ENCODE measurements around the gene C5orf58. TPM values are rescaled to one million over a fixed set of nuclear protein-coding genes. Genes with fewer than 3 reads are reported as not detected.

The C5orf58 gene
- total and polyA plus RNA-seq, 2 donors (not counting 1 experiment from before 2014, with no cell fraction given): not detected

- no peak overlapping the region for H3K9ac ChIP-seq (ENCODE audit: insufficient read depth, low read length)
Measured at GRCh38 chr5:170280011-170280493, 47.3 kb downstream of the C5orf58 start.

GRCh38 chr5:170283296-170283695 is 50.5 kb downstream of the C5orf58 start:
- Histone ChIP-seq H3K79me2 (ENCODE audit: control insufficient read depth, insufficient read depth, low read length) (no peaks in the 10 kb centered on the region), H3K4me2 (ENCODE audit: extremely low read depth, insufficient read depth, low read length) (no peak overlapping the region), H3K4me3 (replicated peaks in 1 of 4; ENCODE audit: control extremely low read depth in 1 of 4, insufficient read depth in 1 of 4, low read depth in 3 of 4, low read length in 4 of 4) (no peak overlapping the region), H3K9me3 (ENCODE audit: control insufficient read depth, insufficient read depth, low read depth, low read length) (no peaks in the 10 kb centered on the region), H3K36me3 (ENCODE audit: control insufficient read depth, insufficient read depth, low read length) (no peaks in the 10 kb centered on the region), H3K27me3 (ENCODE audit: control insufficient read depth, insufficient read depth, low read length) (no peaks in the 10 kb centered on the region), H2AFZ (ENCODE audit: low read length) (no peak overlapping the region), H4K20me1 (ENCODE audit: control insufficient read depth, extremely low read depth, insufficient read depth, low read length) (no peaks in the 10 kb centered on the region), H3K9ac (ENCODE audit: insufficient read depth, low read length) (no peak overlapping the region), H3K27ac (ENCODE audit: insufficient read depth, low read length) (no peak overlapping the region), H3K4me1 (ENCODE audit: control insufficient read depth, extremely low read depth, insufficient read depth, low read length) (no peaks in the 10 kb centered on the region)
- TF ChIP-seq CTCF (conservative IDR thresholded peaks at IDR 0.05 in 1 of 2, IDR thresholded peaks at IDR 0.05 in 1 of 2; ENCODE audit: low read depth in 1 of 2, low read length in 2 of 2) (no peak), EZH2 (IDR thresholded peaks at IDR 0.05; ENCODE audit: low read length, missing control alignments) (no peak)
- no peak for DNase-seq (ENCODE audit: low read depth in 2 of 2)

More at GRCh38 chr5:170280011-170280493, 47.3 kb downstream of the C5orf58 start:
- Histone ChIP-seq H3K4me1 (ENCODE audit: control insufficient read depth, extremely low read depth, insufficient read depth, low read length) (no peaks in the 10 kb centered on the region), H3K79me2 (ENCODE audit: control insufficient read depth, insufficient read depth, low read length) (no peaks in the 10 kb centered on the region), H3K4me3 (replicated peaks in 1 of 4; ENCODE audit: control extremely low read depth in 1 of 4, insufficient read depth in 1 of 4, low read depth in 3 of 4, low read length in 4 of 4) (no peak overlapping the region), H3K36me3 (ENCODE audit: control insufficient read depth, insufficient read depth, low read length) (no peaks in the 10 kb centered on the region), H3K4me2 (ENCODE audit: extremely low read depth, insufficient read depth, low read length) (no peak overlapping the region), H4K20me1 (ENCODE audit: control insufficient read depth, extremely low read depth, insufficient read depth, low read length) (no peaks in the 10 kb centered on the region), H3K27ac (ENCODE audit: insufficient read depth, low read length) (no peak overlapping the region), H2AFZ (ENCODE audit: low read length) (no peak overlapping the region), H3K9me3 (ENCODE audit: control insufficient read depth, insufficient read depth, low read depth, low read length) (no peaks in the 10 kb centered on the region), H3K27me3 (ENCODE audit: control insufficient read depth, insufficient read depth, low read length) (no peaks in the 10 kb centered on the region)
- TF ChIP-seq CTCF (conservative IDR thresholded peaks at IDR 0.05 in 1 of 2, IDR thresholded peaks at IDR 0.05 in 1 of 2; ENCODE audit: low read depth in 1 of 2, low read length in 2 of 2) (no peak), EZH2 (IDR thresholded peaks at IDR 0.05; ENCODE audit: low read length, missing control alignments) (no peak)
- no peak for DNase-seq (ENCODE audit: low read depth in 2 of 2)

- Histone ChIP-seq H3K27me3 (ENCODE audit: control insufficient read depth, insufficient read depth, low read length) (no peaks in the 10 kb centered on the region), H2AFZ (ENCODE audit: low read length) (no peak overlapping the region), H3K4me1 (ENCODE audit: control insufficient read depth, extremely low read depth, insufficient read depth, low read length) (no peaks in the 10 kb centered on the region), H3K9ac (ENCODE audit: insufficient read depth, low read length) (no peak overlapping the region), H3K27ac (ENCODE audit: insufficient read depth, low read length) (no peak overlapping the region), H3K9me3 (ENCODE audit: control insufficient read depth, insufficient read depth, low read depth, low read length) (no peaks in the 10 kb centered on the region), H3K4me2 (ENCODE audit: extremely low read depth, insufficient read depth, low read length) (no peak overlapping the region), H3K36me3 (ENCODE audit: control insufficient read depth, insufficient read depth, low read length) (no peaks in the 10 kb centered on the region), H3K79me2 (ENCODE audit: control insufficient read depth, insufficient read depth, low read length) (no peaks in the 10 kb centered on the region), H3K4me3 (replicated peaks in 1 of 4; ENCODE audit: control extremely low read depth in 1 of 4, insufficient read depth in 1 of 4, low read depth in 3 of 4, low read length in 4 of 4) (no peak overlapping the region), H4K20me1 (ENCODE audit: control insufficient read depth, extremely low read depth, insufficient read depth, low read length) (no peaks in the 10 kb centered on the region)
- TF ChIP-seq EZH2 (IDR thresholded peaks at IDR 0.05; ENCODE audit: low read length, missing control alignments): no peak
- no peak for TF ChIP-seq CTCF (conservative IDR thresholded peaks at IDR 0.05 in 1 of 2, IDR thresholded peaks at IDR 0.05 in 1 of 2; ENCODE audit: low read depth in 1 of 2, low read length in 2 of 2)
- DNase-seq (ENCODE audit: low read depth in 2 of 2): no peak
Measured at GRCh38 chr5:170284231-170284630, 51.4 kb downstream of the C5orf58 start.
